IPS-11a (cell line): ENCODE results near the gene RHBDL1.
"Not testable (repeated sequence)": the region's sequence is repeated elsewhere in the genome, so short reads cannot be mapped to it uniquely, and the experiment has no call there.

ENCODE experiments used
- H3K4me3 ChIP-seq: one replicate; pipeline ENCODE4 v1.5.1; 2013; ENCODE audit warnings: low read depth, low read length, control low read depth

RHBDL1 gene

GRCh38 chr16:704047-704446 lies 28.6 kb downstream of the RHBDL1 start:
- H3K4me3 ChIP-seq = no peak overlapping the region

DNA sequence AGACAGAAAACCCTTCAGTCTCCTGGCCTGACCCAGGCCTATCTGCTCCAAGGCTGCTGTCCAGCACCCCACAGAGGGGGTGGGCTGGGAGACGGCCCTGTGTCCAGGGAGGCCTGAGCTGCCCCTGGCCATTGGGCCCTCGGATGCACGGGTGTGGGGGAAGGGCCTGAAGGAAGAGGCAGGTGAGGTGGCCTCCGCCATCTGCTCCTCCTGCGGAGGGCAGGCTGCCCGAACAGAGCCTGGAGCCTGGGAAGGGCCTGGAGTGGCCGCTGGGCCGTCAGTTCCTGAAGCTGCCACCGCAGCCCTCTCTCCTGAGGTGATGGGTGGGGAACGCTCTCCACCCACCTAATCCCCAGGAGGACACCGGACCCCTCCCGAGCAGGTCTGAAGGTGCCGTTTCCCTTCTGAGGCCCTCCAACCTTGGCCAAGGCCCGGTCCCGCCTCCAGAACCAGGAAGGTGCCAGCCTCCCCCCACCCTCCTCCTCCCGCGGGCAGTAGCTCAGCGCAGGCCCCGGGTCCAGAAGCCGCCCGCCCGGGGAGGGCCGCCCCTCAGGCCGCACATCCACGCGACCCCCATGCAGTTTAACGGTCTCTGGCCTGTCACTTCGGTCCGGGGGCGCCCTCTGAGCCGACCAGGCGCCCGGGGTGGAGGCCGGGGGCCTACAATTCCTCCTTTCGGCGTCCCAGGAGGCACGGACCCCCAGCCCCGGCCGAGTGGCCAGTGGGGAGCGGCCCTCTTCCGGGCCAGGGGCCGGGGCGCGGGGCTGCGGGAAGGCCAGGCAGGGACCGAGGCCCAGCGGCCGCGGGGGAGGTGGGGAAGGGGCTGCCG lies 29.3 kb downstream of the RHBDL1 start:
- no peak overlapping the region for H3K4me3 ChIP-seq

GRCh38 chr16:705431-706188 lies 30.1 kb downstream of the RHBDL1 start, which contains the start of gene FBXL16:
FBXL16 (minus strand) TSS chr16:705801; CDS start chr16:697405, 8,396 bp downstream.
- peak within 1 kb of the TSS; percentile 35 for H3K4me3 ChIP-seq

DNA sequence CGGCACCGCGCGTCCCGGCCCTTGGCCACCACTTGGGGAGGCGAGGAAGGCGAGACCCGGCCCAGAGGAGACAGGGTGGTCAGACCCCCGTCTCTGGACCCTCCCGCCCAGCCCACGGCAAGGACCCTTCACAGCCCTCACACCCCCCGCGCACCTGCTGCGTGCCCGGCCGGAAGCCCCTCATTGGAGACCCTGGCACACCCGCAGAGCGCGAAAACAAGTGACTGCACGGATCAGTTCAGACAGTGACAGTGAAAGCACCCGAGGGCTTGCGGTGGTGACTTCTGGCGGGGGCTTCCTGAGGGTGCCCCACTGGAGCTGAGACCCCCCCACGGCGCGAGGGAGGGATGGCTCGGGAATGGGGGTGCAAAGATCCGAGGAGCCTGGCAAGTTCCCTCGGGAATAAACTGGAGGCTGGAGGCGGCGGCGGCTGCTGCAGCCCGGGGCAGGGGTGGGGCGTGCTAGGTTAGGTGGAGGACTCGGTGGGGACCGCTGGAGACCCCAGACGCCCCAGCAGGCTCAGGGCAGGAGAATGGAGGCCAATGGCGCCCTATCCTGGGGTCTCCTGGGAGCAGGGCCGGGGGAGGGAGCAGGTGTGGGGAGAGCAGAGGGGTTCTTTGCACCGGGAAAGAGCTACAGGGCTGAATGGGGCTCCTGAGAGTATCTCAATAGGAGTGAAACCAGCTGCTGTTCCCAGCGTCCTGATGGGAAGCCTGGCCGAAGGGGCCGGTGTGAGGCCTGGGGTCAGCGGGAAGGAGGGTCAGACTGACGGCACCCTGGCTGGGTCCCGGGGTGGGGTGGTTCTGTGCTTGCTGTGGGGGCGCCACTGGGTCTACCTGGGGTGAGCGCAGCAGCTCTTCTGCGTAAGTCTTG lies 31.0 kb downstream of the RHBDL1 start:
- peak overlapping the region; percentile 35 for H3K4me3 ChIP-seq

- no peak overlapping the region for H3K4me3 ChIP-seq
Observed at GRCh38 chr16:707062-707538, 31.6 kb downstream of the RHBDL1 start.

- no peak overlapping the region for H3K4me3 ChIP-seq
Observed at GRCh38 chr16:708019-708418, 32.5 kb downstream of the RHBDL1 start.

GRCh38 chr16:708959-709358 lies 33.5 kb downstream of the RHBDL1 start:
- no peak overlapping the region for H3K4me3 ChIP-seq

- H3K4me3 ChIP-seq = no peak overlapping the region
Observed at GRCh38 chr16:709566-710499, 34.4 kb downstream of the RHBDL1 start.

GRCh38 chr16:710500-711075 lies 35.1 kb downstream of the RHBDL1 start:
- no peak overlapping the region for H3K4me3 ChIP-seq

DNA sequence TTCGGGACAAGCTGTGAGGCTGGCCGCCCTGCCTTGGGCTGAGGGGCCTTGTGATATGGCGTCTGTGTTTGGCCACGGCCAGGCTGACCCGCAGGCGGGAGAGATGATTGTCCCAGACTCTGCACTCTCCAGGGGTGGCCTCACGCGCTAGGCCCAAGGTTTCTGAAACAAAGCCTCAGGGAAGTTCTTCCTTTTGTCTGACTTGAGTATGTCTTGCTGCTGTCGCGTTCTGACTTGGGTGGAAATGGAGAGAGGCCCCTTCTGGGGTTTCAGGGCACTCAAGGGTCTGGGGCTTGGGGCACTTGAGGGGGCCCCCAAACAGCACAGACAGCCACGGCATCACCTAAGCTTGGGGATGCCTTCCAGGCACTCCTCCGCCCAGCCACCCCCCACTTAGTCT lies 35.6 kb downstream of the RHBDL1 start:
- H3K4me3 ChIP-seq = no peak overlapping the region

- no peak overlapping the region for H3K4me3 ChIP-seq
Observed at GRCh38 chr16:711548-712320, 36.3 kb downstream of the RHBDL1 start.

DNA sequence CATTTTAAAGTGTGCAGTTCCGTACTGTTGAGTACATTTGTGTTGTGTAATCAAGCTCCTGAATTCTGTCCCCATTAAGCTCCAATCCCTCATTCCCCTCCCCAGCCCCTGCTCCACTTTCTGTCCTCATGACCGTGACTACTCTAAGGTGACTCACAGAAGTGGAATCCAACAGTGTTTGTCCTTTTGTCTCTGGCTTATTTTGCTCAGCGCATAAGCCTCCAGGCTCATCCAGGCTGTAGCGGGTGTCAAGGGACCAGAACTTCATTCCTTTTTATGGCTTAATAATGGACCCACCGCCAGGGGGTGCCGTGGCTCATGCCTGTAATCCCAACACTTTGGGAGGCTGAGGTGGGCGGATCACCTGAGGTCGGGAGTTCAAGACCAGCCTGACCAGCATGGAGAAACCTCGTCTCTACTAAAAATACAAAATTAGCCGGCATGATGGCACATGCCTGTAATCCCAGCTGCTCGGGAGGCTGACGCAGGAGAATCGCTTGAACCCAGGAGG lies 37.3 kb downstream of the RHBDL1 start:
- not testable (repeated sequence) for H3K4me3 ChIP-seq

DNA sequence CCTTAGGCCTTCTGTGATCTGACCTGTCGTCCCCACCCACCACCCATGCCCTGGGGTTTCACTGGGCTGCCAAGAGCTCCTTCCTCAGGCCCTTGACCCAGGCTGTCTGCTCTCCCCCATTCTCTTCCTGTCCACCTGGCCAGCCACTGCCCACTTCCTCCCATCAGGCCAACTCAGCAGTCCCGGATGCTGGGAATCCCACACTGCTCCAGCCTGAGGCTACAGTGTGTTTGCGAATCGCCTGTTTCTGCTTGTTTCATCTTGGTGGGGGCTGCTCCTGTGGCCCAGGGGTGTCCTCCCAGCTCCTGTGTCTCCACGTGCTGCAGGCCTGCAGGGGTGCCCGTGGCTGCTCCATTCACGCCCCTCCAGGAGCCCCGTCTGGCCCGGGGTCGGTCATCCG lies 38.6 kb downstream of the RHBDL1 start:
- H3K4me3 ChIP-seq = no peak overlapping the region

- H3K4me3 ChIP-seq = peak within 1 kb of the TSS; percentile 18
Observed at GRCh38 chr16:714558-715476, 39.3 kb downstream of the RHBDL1 start, which contains the start of gene METRN. METRN (plus strand) TSS chr16:715118; CDS start chr16:715290, 172 bp downstream.

GRCh38 chr16:715477-716199 lies 40.2 kb downstream of the RHBDL1 start:
- peak overlapping the region; percentile 18 for H3K4me3 ChIP-seq

DNA sequence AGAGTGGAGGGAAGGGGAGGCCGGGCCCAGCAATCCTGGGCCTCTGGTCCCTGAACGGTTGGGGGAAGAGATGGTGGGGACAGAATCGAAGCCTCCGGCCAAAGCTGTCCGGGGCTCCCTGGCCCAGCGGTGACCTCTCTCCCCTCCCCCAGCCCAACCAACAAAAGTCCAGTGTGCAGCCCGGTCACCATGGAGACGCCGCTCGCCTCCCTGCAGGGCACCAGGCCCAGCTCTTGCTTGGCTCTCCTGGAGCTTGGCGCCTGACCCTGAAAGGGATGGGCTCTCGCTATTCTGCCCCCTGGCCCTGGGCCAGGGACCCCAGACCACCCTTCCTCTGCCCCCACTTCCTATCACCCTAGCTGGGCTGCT lies 40.7 kb downstream of the RHBDL1 start:
- H3K4me3 ChIP-seq = no peak overlapping the region
